Stromal cell of bone marrow (primary cell): ENCODE results near the gene TJAP1.
"Not testable (repeated sequence)": the region's sequence is repeated elsewhere in the genome, so short reads cannot be mapped to it uniquely, and the experiment has no call there.

ENCODE experiments used
- DNase-seq: peaks from one replicate; pipeline ENCODE4 v3.0.0-alpha.2; 2012; ENCODE audit warnings: low read depth

TJAP1 gene

GRCh38 chr6:43481591-43482236 lies 4.3 kb downstream of the TJAP1 start:
- DNase-seq, result no peak

DNA sequence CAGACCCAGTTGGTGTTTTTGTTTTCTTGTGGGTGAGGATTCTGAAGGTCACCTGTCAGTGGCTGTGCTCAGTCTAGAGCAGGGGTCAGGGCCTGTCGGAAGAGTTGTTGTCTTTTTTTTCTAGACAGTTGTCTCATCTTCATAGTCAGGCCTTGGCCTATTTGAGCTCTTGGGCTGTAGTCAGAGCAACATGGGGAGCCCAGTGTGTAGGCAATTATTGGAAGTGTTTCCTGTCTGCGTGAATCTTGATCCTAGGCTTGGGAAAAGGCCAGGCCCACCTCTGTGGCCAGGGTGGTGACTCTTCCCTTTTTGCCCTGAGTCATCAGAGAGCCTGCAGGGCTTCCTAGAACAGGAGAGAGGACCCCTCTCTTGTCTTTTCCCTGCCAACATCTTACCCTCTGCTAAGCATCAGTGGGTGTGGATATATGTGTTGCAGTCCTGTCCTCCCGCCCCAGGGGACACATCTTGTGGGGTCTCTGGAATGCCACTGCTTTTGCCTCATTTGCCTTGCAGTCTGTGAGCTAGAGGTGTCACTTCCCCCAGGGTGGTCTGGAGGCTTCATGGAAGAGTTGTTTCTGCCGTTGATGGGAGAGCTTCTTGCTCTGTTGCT lies 11.4 kb downstream of the TJAP1 start:
- no peak for DNase-seq

DNA sequence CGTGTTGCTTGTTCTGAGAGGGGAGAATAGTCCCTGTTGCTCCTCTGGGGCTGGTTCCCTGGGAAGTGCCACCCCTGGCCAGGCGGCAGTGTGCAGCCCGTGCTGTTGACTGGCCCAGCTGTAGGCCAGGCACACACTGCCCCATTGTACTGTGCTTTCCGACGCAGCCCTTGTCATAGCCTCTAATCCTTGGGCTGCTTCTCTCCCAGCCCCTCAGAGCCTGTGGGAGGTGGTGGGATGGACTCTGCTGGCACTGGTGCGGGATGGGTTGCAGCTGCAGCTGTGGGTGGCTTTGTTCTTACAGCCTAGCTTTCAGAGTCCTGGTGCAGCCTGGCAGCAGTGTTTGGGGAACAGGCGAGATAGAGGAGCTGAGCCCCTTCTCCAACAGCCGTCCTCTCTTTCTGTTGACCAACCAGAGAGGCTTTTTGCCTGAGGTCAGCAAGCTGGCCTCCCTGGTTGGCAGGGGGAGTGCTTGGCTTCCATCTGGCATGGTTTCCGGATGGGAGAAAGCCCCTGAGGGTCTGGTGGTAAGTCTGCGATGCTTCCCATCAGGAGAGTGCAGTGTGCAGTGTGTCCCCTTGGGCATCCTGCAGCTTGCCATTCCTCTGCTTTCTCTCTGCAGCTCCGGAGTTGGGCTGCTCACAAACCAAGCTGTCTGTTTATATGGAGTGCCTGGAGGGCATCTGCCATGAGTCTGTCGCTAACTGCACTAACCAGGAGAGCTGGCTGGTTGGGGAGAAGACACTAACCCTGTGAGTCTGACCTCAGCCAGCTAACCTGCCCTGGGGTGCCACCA lies 12.1 kb downstream of the TJAP1 start:
- DNase-seq, result no peak

DNA sequence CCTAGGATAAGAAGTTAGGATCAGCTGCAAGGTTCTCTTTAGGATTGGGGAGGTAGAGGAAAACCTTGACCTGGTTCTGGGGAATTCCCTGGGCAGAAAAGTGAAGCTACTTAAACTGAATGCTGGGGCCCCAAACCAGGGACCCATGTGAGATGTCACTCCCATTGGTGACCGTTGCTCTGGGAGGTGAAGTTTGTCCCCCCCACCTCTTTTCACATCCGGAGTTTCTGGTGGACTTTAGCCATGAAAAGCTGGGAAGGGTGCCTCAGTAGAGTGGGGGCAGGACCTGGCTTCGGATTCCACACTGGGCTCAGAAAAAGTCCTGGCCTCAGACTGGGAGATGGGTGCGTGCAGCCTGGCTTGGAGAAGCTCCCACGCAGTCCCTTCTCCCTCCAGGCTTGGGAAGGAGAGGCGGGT lies 13.2 kb downstream of the TJAP1 start:
- DNase-seq, result no peak

DNA sequence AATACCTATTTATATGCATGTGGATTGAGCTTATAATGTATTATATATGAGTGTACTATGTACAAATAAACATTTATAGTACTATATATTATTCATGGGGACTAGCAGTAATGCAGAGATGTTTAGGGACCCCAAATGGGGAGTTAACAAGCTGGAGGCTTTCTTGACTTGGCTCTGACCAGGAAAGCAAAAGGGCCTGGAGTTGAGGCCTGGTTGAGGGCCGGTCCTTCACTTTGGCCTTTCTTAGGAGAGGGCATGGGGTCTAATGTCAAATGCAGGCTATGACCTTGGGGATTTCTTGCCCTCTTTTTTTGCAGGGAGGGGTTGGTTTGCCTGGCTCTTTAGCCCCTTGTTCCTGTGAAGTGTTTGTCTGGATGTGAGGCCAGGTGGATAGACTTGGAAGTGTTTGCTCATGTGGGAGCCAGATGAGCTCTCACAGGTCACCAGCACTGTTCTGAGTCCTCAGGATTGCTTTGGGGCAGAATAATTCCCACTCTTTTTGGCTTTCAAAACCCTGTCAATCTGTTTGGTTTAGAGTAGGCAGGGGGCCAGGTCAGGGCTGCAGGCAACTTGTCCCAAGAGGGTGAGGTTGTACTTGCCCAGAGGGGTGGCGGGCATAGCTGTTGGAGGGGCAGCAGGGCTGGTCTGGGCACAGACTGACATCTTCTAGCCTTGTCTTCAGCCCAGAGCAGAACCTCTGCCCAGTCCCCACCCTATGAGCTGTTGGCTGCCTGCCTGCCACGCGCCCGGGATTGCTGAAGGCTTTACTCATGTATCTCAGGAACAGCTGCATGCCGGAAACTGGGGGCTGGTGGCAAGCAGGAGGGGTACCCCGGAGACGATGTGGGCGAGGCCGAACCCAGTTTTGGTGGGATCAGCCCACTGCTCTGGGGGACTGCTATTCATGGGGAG lies 14.6 kb downstream of the TJAP1 start:
- DNase-seq, result peak; percentile 62

DNA sequence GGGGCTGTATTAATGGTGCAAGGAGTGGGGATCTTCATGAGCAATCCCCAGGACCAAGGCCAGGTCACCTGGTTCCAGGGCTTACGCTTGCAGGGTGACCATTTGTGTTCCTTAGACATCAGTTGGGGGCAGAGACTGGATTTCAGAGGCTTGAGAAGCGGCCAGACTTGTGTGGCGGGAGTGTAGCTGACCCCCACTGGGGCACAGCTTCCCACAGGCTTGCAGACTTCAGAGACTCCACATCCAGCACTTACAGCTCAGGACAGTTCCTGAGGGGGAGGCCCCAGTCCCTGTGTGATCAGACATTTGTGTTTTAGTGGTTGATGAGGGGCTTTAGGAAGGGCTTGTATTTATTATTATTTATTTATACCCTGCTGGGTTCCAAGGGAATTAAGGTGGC lies 15.3 kb downstream of the TJAP1 start:
- no peak for DNase-seq

- DNase-seq, result no peak
Measured at GRCh38 chr6:43493230-43493629, 15.9 kb downstream of the TJAP1 start.

GRCh38 chr6:43493833-43494232 lies 16.5 kb downstream of the TJAP1 start:
- DNase-seq, result no peak

- DNase-seq, result no peak
Measured at GRCh38 chr6:43494321-43494720, 17.0 kb downstream of the TJAP1 start.

DNA sequence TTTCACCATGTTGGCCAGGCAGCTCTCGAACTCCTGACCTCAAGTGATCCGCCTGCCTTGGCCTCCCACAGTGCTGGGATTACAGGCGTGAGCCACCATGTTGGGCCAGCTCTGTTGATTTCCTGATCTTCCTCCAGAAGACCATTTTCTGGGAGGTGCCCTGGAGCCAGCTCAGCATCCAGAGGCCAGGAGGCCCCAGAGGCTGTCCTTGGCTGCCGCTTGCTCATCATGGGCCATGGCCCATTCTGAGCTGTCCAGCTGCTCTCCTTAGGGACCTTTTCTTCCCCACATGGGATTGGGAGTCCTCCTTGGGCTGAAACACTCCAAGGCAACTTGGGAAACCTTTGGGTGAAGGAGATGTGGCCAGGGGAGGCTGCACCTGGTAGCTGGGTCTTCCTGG lies 17.4 kb downstream of the TJAP1 start:
- DNase-seq, result no peak

- no peak for DNase-seq
Measured at GRCh38 chr6:43495409-43495941, 18.1 kb downstream of the TJAP1 start.

GRCh38 chr6:43496370-43497128 lies 19.2 kb downstream of the TJAP1 start:
- DNase-seq, result no peak

GRCh38 chr6:43497129-43497396 lies 19.7 kb downstream of the TJAP1 start:
- no peak for DNase-seq

DNA sequence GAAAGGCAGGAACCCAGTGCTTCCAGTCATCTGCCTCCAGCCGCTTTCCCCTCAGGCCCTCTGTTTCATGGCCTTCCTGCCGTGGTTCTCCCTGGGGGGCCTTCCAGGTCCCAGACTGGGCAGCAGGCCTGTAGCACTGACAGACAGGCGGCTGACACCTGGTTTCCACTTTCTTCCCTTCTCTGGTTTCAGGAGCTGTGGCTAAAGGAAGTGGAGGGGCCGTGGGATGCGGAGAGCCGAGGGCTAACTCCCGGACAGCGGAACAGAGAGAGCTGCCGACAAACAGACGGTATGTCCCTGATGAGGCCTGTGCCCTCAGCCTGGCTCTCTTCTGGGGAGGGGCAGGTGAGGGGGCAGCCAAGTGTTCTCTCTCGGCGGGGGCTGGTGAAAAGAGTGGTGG lies 20.3 kb downstream of the TJAP1 start:
- no peak for DNase-seq

- DNase-seq, result not testable (repeated sequence)
Measured at GRCh38 chr6:43498291-43498690, 20.9 kb downstream of the TJAP1 start.

DNA sequence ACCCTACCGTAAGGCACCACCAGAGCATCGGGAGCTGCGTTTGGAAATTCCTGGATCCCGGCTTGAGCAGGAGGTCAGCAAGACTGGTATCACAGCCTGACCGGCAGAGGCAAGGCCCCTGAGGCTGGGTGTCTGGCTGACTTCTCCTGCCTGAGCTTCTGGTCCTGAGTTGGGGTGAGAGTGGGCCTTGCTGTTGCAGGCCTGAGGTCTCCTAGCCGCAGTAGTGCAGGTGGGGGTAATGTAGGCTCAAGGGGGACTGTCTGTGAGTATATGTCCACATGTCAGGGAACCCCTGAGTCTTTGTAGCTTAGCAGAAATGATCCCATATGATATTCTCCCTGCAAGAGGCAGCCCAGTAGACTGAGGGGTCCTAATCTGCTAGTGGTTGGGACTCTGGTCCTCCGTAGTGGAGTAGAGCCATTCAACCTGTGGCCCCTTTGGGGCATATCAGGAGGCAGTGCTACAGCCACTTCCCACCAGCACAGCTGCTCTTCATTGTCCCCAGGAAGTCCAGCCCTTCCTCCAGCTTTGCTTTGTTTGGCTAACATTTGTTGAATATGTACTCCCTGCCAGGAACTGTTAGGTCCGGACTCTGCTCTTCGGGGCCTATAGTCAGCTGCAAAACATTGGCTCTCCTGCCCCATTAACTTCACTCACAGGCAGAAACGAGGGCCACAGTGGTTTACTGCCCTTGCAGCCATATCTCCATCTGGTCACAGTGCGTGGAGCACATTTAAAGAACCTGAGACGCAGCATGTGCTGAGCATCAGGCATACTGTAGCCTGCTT lies 21.9 kb downstream of the TJAP1 start:
- DNase-seq, result no peak

GRCh38 chr6:43500921-43501320 lies 23.6 kb downstream of the TJAP1 start:
- no peak for DNase-seq

GRCh38 chr6:43502666-43503065 lies 25.3 kb downstream of the TJAP1 start:
- no peak for DNase-seq

GRCh38 chr6:43503443-43503842 lies 26.1 kb downstream of the TJAP1 start:
- no peak for DNase-seq

DNA sequence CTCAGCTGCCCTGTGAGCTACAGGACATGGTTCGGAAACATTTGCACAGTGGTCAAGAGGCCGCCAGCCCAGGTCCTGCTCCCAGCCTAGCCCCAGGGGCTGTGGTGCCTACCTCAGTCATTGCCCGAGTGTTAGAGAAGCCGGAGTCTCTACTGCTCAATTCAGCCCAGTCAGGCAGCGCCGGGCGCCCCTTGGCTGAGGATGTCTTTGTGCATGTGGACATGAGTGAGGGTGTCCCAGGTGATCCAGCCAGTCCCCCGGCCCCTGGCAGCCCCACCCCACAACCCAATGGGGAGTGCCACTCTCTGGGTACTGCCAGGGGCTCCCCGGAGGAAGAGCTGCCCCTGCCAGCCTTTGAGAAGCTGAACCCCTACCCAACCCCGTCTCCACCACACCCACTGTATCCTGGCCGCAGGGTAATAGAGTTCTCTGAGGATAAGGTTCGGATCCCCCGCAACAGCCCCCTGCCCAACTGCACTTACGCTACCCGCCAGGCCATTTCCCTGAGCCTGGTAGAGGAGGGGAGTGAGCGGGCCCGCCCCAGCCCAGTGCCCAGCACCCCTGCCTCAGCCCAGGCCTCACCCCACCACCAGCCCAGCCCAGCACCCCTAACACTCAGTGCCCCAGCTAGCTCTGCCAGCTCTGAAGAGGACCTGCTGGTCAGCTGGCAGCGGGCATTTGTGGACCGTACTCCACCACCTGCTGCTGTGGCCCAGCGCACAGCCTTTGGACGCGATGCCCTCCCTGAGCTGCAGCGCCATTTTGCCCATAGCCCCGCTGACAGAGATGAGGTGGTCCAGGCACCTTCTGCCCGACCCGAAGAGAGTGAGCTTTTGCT lies 27.6 kb downstream of the TJAP1 start:
- DNase-seq, result no peak
